SK-N-SH treated with all-trans-retinoic acid at 6 μM for 48 hours (cell line): ENCODE results near the gene ABHD4.

ENCODE experiments used
- BACH2 ChIP-seq: fragments of 250-450 bp; sonication (Bioruptor Pico); IDR thresholded peaks from 2 replicates; pipeline ENCODE4 v1.9.0; 2021; ENCODE audit warnings: mild to moderate bottlenecking, borderline replicate concordance
- CREB5 ChIP-seq: fragments of 250-450 bp; sonication (Bioruptor Pico); IDR thresholded peaks from 2 replicates; pipeline ENCODE4 v1.5.1; 2020; ENCODE audit warnings: low read depth, mild to moderate bottlenecking, moderate library complexity
- CSRNP3 ChIP-seq: fragments of 250-450 bp; sonication (Bioruptor Pico); IDR thresholded peaks from 2 replicates; pipeline ENCODE4 v1.5.1; 2021; ENCODE audit warnings: mild to moderate bottlenecking, moderate library complexity
- GLIS3 ChIP-seq: fragments of 250-450 bp; sonication (Bioruptor Pico); IDR thresholded peaks from 2 replicates; pipeline ENCODE4 v1.5.0; 2020; ENCODE audit warnings: mild to moderate bottlenecking, moderate library complexity
- OSR1 ChIP-seq: fragments of 250-450 bp; sonication (Bioruptor Pico); IDR thresholded peaks from 2 replicates; pipeline ENCODE4 v1.8.0; 2022; ENCODE audit warnings: moderate library complexity, mild to moderate bottlenecking, inconsistent platforms
- PATZ1 ChIP-seq: fragments of 250-450 bp; sonication (Bioruptor Pico); IDR thresholded peaks from 2 replicates; pipeline ENCODE4 v1.8.0; 2020; ENCODE audit warnings: mild to moderate bottlenecking, moderate library complexity, borderline replicate concordance
- POU6F1 ChIP-seq: fragments of 250-450 bp; sonication (Bioruptor Pico); IDR thresholded peaks from 2 replicates; pipeline ENCODE4 v1.8.0; 2021; ENCODE audit warnings: low read depth, mild to moderate bottlenecking, moderate library complexity, borderline replicate concordance
- RARB ChIP-seq: fragments of 250-450 bp; sonication (Bioruptor Pico); IDR thresholded peaks from 2 replicates; pipeline ENCODE4 v1.8.0; 2021; ENCODE audit warnings: mild to moderate bottlenecking, moderate library complexity
- SNAI2 ChIP-seq: fragments of 250-450 bp; sonication (Bioruptor Pico); IDR thresholded peaks from 2 replicates; pipeline ENCODE4 v1.5.0; 2020; ENCODE audit warnings: mild to moderate bottlenecking, moderate library complexity
- TCF4 ChIP-seq: fragments of 250-450 bp; sonication (Bioruptor Pico); IDR thresholded peaks from 2 replicates; pipeline ENCODE4 v1.8.0; 2021; ENCODE audit warnings: mild to moderate bottlenecking, moderate library complexity, borderline replicate concordance
- TSHZ2 ChIP-seq: fragments of 250-450 bp; sonication (Bioruptor Pico); IDR thresholded peaks from 2 replicates; pipeline ENCODE4 v1.5.0; 2020; ENCODE audit warnings: mild to moderate bottlenecking, moderate library complexity
- ZFP30 ChIP-seq: fragments of 450-650 bp; formaldehyde crosslinking; IDR thresholded peaks from 2 replicates; pipeline ENCODE4 v1.5.0; 2022; ENCODE audit warnings: mild to moderate bottlenecking, moderate library complexity
- ZNF70 ChIP-seq: fragments of 450-650 bp; formaldehyde crosslinking; IDR thresholded peaks from 2 replicates; pipeline ENCODE4 v1.5.0; 2020; ENCODE audit warnings: mild to moderate bottlenecking, moderate library complexity
- ZNF8 ChIP-seq: fragments of 450-650 bp; formaldehyde crosslinking; IDR thresholded peaks from 2 replicates; pipeline ENCODE4 v1.5.0; 2020; ENCODE audit warnings: mild to moderate bottlenecking, moderate library complexity

GRCh38 chr14:22629361-22629760 is 31.3 kb downstream of the ABHD4 start:
- TF ChIP-seq POU6F1, result no peak
- no peak for TF ChIP-seq GLIS3 (CRISPR knock-in tag)
- TF ChIP-seq ZNF70, result no peak
- no peak for TF ChIP-seq ZNF8 (CRISPR knock-in tag)
- TF ChIP-seq SNAI2 (CRISPR knock-in tag), result no peak
- no peak for TF ChIP-seq OSR1 (CRISPR knock-in tag)
- TF ChIP-seq PATZ1, result no peak
- no peak for TF ChIP-seq TCF4 (CRISPR knock-in tag)
- TF ChIP-seq RARB (CRISPR knock-in tag), result no peak
- TF ChIP-seq CREB5 (CRISPR knock-in tag), result no peak
- TF ChIP-seq CSRNP3, result no peak
- no peak for TF ChIP-seq TSHZ2 (CRISPR knock-in tag)
- no peak for TF ChIP-seq BACH2
- no peak for TF ChIP-seq ZFP30 (CRISPR knock-in tag)
